ENCODE results near the gene BEND3. TPM values are rescaled to one million over a fixed set of nuclear protein-coding genes. Genes with fewer than 3 reads are reported as not detected.
"Not testable (repeated sequence)": the region's sequence is repeated elsewhere in the genome, so short reads cannot be mapped to it uniquely, and the experiment has no call there.

The BEND3 gene
- polyA plus RNA-seq, 2 donors = 0.73 to 0.82 TPM

DNA sequence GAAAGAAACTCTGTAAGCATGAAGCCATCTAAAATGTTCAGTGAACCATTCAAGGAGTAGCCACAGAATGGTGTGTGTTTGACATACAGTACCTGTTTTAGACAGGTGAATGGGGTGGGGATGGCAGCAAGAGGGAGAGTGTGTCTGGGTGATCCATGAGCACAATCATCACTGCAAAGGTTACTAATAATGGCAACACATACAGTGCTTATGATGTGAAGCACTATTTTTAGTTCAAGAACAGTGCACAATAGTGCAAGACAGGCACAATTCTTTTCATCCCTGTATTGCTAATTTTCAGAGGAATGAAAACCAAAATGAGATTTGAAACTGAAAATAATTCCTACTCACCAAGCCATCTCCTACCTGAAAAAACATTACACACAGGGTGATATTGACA is 14.1 kb downstream of the BEND3 start:
- Histone ChIP-seq H3K4me1 (ENCODE audit: control insufficient read depth in 2 of 2, insufficient read depth in 2 of 2, low read length in 1 of 2) (no peaks in the 10 kb centered on the region), H3K36me3 (ENCODE audit: control insufficient read depth in 2 of 2, insufficient read depth in 2 of 2, low read length in 1 of 2) (peaks cover 0 to 2% of the 10 kb centered on the region in 2 donors), H3K27me3 (ENCODE audit: control insufficient read depth in 1 of 2, insufficient read depth in 2 of 2, low read length in 2 of 2) (no peaks in the 10 kb centered on the region), H3K27ac (ENCODE audit: low read depth in 2 of 2, low read length in 1 of 2) (no peak overlapping the region), H3K4me3 (ENCODE audit: low read depth in 1 of 2, low read length in 2 of 2) (no peak overlapping the region), H3K9me3 (ENCODE audit: control insufficient read depth in 2 of 2, insufficient read depth in 1 of 2, low read depth in 1 of 2, low read length in 1 of 2) (no peaks in the 10 kb centered on the region)

DNA sequence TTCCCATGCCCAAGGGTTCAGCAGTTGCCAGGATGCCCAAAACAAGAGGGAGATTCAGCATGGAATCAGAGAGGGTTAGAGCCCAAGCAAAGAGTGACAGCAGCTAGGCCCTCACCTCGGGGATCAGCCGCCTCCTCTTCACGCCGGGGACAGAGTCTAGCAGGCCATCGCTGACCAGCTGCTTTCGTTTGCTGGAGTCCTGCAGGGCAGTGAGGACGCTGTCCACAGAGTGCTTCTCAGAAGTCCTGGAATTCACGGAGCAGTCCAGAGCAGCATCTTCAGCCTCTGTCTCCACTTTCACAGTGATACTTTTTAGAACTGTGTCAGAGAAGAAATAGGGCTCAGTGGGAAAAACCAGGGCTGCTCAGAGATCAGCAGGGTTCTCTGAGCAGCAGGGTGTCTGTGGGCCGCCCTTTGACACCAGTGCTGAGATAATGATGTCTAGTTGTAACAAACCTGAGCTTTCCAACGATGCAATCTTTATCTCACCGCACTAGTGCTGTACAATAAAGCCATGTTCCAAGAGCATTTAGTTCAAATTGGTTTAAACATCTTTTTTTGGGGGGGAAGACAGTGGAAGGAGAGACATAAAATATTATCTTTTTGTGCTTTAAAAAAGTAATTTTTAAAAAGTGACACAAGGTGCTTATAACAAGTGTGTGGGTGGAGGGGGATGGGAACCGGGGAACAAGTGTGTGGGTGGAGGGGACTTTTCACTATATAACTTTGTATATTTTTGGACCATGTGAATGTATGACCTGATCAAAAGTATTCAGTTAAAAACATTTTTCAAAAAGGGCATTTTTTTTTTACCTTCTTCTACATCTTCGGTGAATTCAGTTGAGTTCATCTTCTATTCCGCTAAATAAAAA is 16.6 kb downstream of the BEND3 start:
- Histone ChIP-seq H3K4me3 (ENCODE audit: low read depth in 1 of 2, low read length in 2 of 2) (no peak overlapping the region), H3K4me1 (ENCODE audit: control insufficient read depth in 2 of 2, insufficient read depth in 2 of 2, low read length in 1 of 2) (no peaks in the 10 kb centered on the region), H3K36me3 (ENCODE audit: control insufficient read depth in 2 of 2, insufficient read depth in 2 of 2, low read length in 1 of 2) (peaks cover 0 to 2% of the 10 kb centered on the region in 2 donors), H3K9me3 (ENCODE audit: control insufficient read depth in 2 of 2, insufficient read depth in 1 of 2, low read depth in 1 of 2, low read length in 1 of 2) (no peaks in the 10 kb centered on the region), H3K27me3 (ENCODE audit: control insufficient read depth in 1 of 2, insufficient read depth in 2 of 2, low read length in 2 of 2) (no peaks in the 10 kb centered on the region), H3K27ac (ENCODE audit: low read depth in 2 of 2, low read length in 1 of 2) (no peak overlapping the region)
- WGBS, 2 donors = 88 to 90% methylated on average over 14 of the region's 14 CpGs

DNA sequence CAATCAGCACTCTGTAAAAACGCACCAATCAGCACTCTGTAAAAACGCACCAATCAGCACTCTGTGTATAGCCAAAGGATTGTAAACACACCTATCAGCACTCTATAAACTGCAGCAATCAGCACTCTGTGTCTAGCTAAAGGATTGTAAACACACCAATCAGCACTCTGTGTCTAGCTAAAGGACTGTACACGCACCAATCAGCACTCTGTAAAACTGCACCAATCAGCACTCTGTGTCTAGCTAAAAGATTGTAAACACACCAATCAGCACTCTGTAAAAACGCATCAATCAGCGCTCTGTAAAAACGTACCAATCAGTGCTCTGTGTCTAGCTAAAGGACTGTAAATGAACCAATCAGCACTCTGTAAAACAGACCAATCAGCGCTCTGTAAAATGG is 30.9 kb downstream of the BEND3 start:
- WGBS, 2 donors = 96 to 98% methylated on average over 7 of the region's 7 CpGs
- H3K36me3 ChIP-seq (ENCODE audit: control insufficient read depth in 2 of 2, insufficient read depth in 2 of 2, low read length in 1 of 2); H3K27ac ChIP-seq (ENCODE audit: low read depth in 2 of 2, low read length in 1 of 2); H3K4me3 ChIP-seq (ENCODE audit: low read depth in 1 of 2, low read length in 2 of 2); H3K9me3 ChIP-seq (ENCODE audit: control insufficient read depth in 2 of 2, insufficient read depth in 1 of 2, low read depth in 1 of 2, low read length in 1 of 2); H3K27me3 ChIP-seq (ENCODE audit: control insufficient read depth in 1 of 2, insufficient read depth in 2 of 2, low read length in 2 of 2); H3K4me1 ChIP-seq (ENCODE audit: control insufficient read depth in 2 of 2, insufficient read depth in 2 of 2, low read length in 1 of 2): not testable (repeated sequence)

DNA sequence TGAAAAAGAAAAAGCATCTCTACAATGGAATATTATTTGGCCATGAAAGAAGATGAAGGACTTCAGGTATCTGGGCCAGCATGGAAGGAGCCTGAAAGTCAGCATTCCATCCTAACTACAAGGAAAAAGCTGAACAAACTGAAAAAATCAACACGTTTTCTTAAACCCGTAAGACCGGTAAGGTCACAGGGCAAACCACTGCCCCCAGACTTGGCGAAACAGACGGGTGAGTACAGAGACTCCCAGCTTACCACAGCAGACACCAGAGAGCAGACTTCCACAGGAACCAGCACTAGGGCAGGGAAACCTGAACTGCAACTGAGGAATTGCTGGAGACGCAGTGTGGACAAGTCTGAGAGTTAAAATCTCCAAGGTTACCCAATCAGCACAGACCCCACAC is 31.4 kb downstream of the BEND3 start:
- H3K36me3 ChIP-seq (ENCODE audit: control insufficient read depth in 2 of 2, insufficient read depth in 2 of 2, low read length in 1 of 2) = no peaks in the 10 kb centered on the region
- H3K4me3 ChIP-seq (ENCODE audit: low read depth in 1 of 2, low read length in 2 of 2) = no peak overlapping the region
- no peak overlapping the region for H3K27ac ChIP-seq (ENCODE audit: low read depth in 2 of 2, low read length in 1 of 2)
- no peaks in the 10 kb centered on the region for H3K9me3 ChIP-seq (ENCODE audit: control insufficient read depth in 2 of 2, insufficient read depth in 1 of 2, low read depth in 1 of 2, low read length in 1 of 2)
- no peaks in the 10 kb centered on the region for H3K4me1 ChIP-seq (ENCODE audit: control insufficient read depth in 2 of 2, insufficient read depth in 2 of 2, low read length in 1 of 2)
- WGBS, 2 donors = 93 to 95% methylated on average over 6 of the region's 6 CpGs
- H3K27me3 ChIP-seq (ENCODE audit: control insufficient read depth in 1 of 2, insufficient read depth in 2 of 2, low read length in 2 of 2) = no peaks in the 10 kb centered on the region

DNA sequence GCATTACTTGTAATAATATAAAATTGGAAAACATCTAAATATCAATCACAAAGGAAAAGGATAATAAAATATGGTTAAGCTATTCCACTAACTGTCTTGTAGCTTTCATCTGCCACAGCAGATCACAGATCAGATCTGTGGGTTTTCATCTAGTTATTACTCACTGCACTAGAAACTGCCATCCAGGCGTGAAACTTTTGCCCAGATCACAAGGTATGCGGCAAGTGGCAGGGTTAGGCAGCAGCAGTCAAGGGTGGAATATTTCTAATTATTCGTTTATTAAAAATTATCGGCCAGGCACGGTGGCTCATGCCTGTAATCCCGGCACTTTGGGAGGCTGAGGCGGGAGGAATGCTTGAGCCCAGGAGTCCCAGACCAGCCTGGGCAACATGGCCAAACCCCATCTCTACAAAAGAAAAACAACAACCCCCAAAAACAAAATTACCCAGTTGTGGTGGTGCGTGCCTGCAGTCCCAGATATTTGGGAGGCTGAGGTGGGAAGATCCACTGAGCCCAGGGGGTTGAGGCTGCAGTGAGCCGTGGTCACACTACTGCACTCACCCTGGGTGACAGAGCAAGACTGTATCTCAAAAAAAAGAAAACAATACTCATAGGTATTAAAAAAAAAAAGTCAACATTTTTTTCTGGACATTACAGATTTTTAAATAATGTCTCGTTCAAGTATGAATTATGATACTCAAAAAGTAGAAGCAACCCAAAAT is 32.1 kb downstream of the BEND3 start:
- H3K27ac ChIP-seq (ENCODE audit: low read depth in 2 of 2, low read length in 1 of 2) = no peak overlapping the region
- no peaks in the 10 kb centered on the region for H3K4me1 ChIP-seq (ENCODE audit: control insufficient read depth in 2 of 2, insufficient read depth in 2 of 2, low read length in 1 of 2)
- H3K36me3 ChIP-seq (ENCODE audit: control insufficient read depth in 2 of 2, insufficient read depth in 2 of 2, low read length in 1 of 2) = no peaks in the 10 kb centered on the region
- H3K27me3 ChIP-seq (ENCODE audit: control insufficient read depth in 1 of 2, insufficient read depth in 2 of 2, low read length in 2 of 2) = no peaks in the 10 kb centered on the region
- no peaks in the 10 kb centered on the region for H3K9me3 ChIP-seq (ENCODE audit: control insufficient read depth in 2 of 2, insufficient read depth in 1 of 2, low read depth in 1 of 2, low read length in 1 of 2)
- H3K4me3 ChIP-seq (ENCODE audit: low read depth in 1 of 2, low read length in 2 of 2) = no peak overlapping the region
- 78 to 89% methylated on average over 10 of the region's 10 CpGs for WGBS, 2 donors

DNA sequence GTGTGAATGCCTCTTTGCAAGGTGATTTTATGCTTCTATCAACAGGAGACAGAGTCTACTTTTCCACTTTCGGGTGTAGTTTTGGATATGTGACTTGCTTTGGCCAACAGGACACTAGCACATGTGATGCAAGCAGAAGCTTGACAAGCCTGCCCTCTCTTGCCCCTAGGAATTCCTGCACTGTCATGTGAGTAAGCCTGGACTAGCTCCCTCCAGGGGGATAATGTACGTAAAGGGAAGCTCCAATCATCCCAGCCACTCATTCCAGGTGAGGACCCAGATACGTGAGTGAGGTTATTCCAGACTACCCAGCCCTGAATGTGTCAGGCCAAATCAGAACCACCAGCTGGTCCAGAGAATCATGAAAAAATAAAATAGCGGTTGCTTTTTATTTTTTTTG is 33.3 kb downstream of the BEND3 start:
- H3K36me3 ChIP-seq (ENCODE audit: control insufficient read depth in 2 of 2, insufficient read depth in 2 of 2, low read length in 1 of 2) = no peaks in the 10 kb centered on the region
- WGBS, 2 donors = 50 to 59% methylated on average over 4 of the region's 4 CpGs
- no peaks in the 10 kb centered on the region for H3K27me3 ChIP-seq (ENCODE audit: control insufficient read depth in 1 of 2, insufficient read depth in 2 of 2, low read length in 2 of 2)
- H3K9me3 ChIP-seq (ENCODE audit: control insufficient read depth in 2 of 2, insufficient read depth in 1 of 2, low read depth in 1 of 2, low read length in 1 of 2) = no peaks in the 10 kb centered on the region
- H3K27ac ChIP-seq (ENCODE audit: low read depth in 2 of 2, low read length in 1 of 2) = no peak overlapping the region
- H3K4me3 ChIP-seq (ENCODE audit: low read depth in 1 of 2, low read length in 2 of 2) = no peak overlapping the region
- H3K4me1 ChIP-seq (ENCODE audit: control insufficient read depth in 2 of 2, insufficient read depth in 2 of 2, low read length in 1 of 2) = no peaks in the 10 kb centered on the region

DNA sequence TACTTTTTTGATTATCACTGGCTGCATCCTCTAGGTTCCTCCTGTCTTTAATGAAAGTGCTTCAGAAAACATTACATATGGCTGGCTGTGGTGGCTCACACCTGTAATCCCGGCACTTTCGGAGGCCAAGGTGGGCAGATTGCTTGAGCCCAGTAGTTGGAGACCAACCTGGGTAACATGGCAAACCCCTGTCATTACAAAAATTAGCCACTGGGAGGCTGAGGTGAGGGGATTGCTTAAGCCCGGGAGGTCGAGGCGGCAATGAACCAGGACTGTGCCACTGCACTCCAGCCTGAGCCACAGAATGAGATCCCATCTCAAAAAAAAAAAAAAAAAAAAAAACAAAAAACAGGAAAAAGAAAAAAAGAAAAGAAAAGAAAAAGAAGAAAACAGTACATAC is 35.3 kb downstream of the BEND3 start:
- Histone ChIP-seq H3K36me3 (ENCODE audit: control insufficient read depth in 2 of 2, insufficient read depth in 2 of 2, low read length in 1 of 2) (no peaks in the 10 kb centered on the region), H3K9me3 (ENCODE audit: control insufficient read depth in 2 of 2, insufficient read depth in 1 of 2, low read depth in 1 of 2, low read length in 1 of 2) (no peaks in the 10 kb centered on the region), H3K27ac (ENCODE audit: low read depth in 2 of 2, low read length in 1 of 2) (no peak overlapping the region), H3K4me3 (ENCODE audit: low read depth in 1 of 2, low read length in 2 of 2) (no peak overlapping the region), H3K4me1 (ENCODE audit: control insufficient read depth in 2 of 2, insufficient read depth in 2 of 2, low read length in 1 of 2) (no peaks in the 10 kb centered on the region), H3K27me3 (ENCODE audit: control insufficient read depth in 1 of 2, insufficient read depth in 2 of 2, low read length in 2 of 2) (no peaks in the 10 kb centered on the region)
- WGBS, 2 donors = 80 to 94% methylated on average over 5 of the region's 5 CpGs

DNA sequence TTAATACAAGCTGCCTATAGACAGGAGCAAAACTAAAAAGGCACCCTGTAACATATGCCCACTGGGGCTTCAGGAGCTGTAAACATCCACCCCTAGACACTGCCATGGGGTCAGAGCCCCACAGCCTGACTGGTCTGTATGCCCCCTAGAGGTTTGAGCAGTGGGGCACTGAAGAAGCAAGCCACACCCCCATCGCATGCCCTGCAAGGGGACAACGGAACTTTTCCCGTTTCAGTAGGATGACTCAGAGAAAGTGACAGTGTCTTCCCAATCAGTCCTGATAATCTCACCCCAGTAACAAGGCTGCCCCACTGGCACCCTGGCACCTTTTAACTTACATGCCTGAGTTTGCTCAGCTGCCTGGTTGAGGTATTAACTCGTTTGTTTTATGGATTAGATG is 35.9 kb downstream of the BEND3 start:
- 44 to 49% methylated on average over 4 of the region's 4 CpGs for WGBS, 2 donors
- H3K4me3 ChIP-seq (ENCODE audit: low read depth in 1 of 2, low read length in 2 of 2) = no peak overlapping the region
- H3K9me3 ChIP-seq (ENCODE audit: control insufficient read depth in 2 of 2, insufficient read depth in 1 of 2, low read depth in 1 of 2, low read length in 1 of 2) = no peaks in the 10 kb centered on the region
- no peaks in the 10 kb centered on the region for H3K4me1 ChIP-seq (ENCODE audit: control insufficient read depth in 2 of 2, insufficient read depth in 2 of 2, low read length in 1 of 2)
- no peaks in the 10 kb centered on the region for H3K27me3 ChIP-seq (ENCODE audit: control insufficient read depth in 1 of 2, insufficient read depth in 2 of 2, low read length in 2 of 2)
- no peaks in the 10 kb centered on the region for H3K36me3 ChIP-seq (ENCODE audit: control insufficient read depth in 2 of 2, insufficient read depth in 2 of 2, low read length in 1 of 2)
- no peak overlapping the region for H3K27ac ChIP-seq (ENCODE audit: low read depth in 2 of 2, low read length in 1 of 2)

DNA sequence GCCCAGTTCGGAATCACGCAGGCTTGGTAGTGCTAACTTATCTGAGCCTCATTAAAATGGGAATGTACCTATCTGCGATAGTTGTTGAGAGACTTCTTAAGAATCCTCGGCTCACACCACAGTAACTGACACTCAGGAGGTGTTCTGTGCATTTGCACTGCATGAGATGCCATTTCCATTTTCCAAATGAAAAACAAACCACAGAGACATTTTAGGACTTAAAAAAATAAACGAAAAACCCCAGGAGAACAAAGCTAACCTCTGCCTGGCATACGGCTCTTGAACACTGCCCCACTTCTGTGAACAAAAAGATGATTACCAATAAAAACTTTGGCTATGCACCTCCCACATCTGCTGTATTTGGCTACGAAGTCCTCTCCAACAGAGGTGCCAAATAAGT is 37.6 kb downstream of the BEND3 start:
- WGBS, 2 donors = 84% methylated on average over 7 of the region's 7 CpGs
- no peak overlapping the region for H3K4me3 ChIP-seq (ENCODE audit: low read depth in 1 of 2, low read length in 2 of 2)

DNA sequence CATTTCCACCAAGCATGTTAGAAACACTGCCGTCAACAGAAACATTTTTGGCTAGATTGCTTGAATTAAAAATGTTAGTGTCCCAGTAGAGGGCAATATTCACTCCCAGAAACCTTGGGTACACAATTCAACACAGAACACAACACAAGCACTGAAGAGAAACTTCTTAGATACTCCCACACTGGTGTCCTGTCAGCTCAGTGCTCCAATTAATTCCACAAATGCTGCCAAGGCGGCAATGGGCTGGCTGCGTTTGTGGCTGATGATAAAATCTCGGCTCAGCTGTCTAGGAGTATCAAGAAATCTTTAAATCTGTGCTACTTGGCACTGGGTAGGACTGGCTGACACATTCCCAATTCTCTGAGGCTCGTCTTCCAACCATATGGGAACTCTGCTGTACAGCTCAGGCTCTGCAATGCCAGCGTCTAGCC is 39.3 kb downstream of the BEND3 start:
- WGBS, 2 donors = 64 to 72% methylated on average over 6 of the region's 6 CpGs

More for the DNA sequence above, 37.6 kb downstream of the BEND3 start:
- Histone ChIP-seq H3K27ac (ENCODE audit: low read depth in 2 of 2, low read length in 1 of 2) (no peak overlapping the region), H3K4me1 (ENCODE audit: control insufficient read depth in 2 of 2, insufficient read depth in 2 of 2, low read length in 1 of 2) (no peaks in the 10 kb centered on the region), H3K36me3 (ENCODE audit: control insufficient read depth in 2 of 2, insufficient read depth in 2 of 2, low read length in 1 of 2) (no peaks in the 10 kb centered on the region), H3K9me3 (ENCODE audit: control insufficient read depth in 2 of 2, insufficient read depth in 1 of 2, low read depth in 1 of 2, low read length in 1 of 2) (no peaks in the 10 kb centered on the region), H3K27me3 (ENCODE audit: control insufficient read depth in 1 of 2, insufficient read depth in 2 of 2, low read length in 2 of 2) (no peaks in the 10 kb centered on the region)

More for the DNA sequence above, 39.3 kb downstream of the BEND3 start:
- Histone ChIP-seq H3K27ac (ENCODE audit: low read depth in 2 of 2, low read length in 1 of 2) (no peak overlapping the region), H3K9me3 (ENCODE audit: control insufficient read depth in 2 of 2, insufficient read depth in 1 of 2, low read depth in 1 of 2, low read length in 1 of 2) (no peaks in the 10 kb centered on the region), H3K4me1 (ENCODE audit: control insufficient read depth in 2 of 2, insufficient read depth in 2 of 2, low read length in 1 of 2) (no peaks in the 10 kb centered on the region), H3K27me3 (ENCODE audit: control insufficient read depth in 1 of 2, insufficient read depth in 2 of 2, low read length in 2 of 2) (no peaks in the 10 kb centered on the region), H3K36me3 (ENCODE audit: control insufficient read depth in 2 of 2, insufficient read depth in 2 of 2, low read length in 1 of 2) (no peaks in the 10 kb centered on the region), H3K4me3 (ENCODE audit: low read depth in 1 of 2, low read length in 2 of 2) (no peak overlapping the region)

All from esophagus (tissue), 2 donors.